ENCODE data around the gene ARL13A.

- TF ChIP-seq CTCF (IDR thresholded peaks at IDR 0.05), result no peak
- TF ChIP-seq POLR2A (IDR thresholded peaks at IDR 0.05), result no peak
Observed at GRCh38 chrX:100980608-100981497, 11.3 kb downstream of the ARL13A start.

Data from body of pancreas (tissue), 4 donors.